Natural killer cell (primary cell): ENCODE measurements around the gene STPG1. TPM values are rescaled to one million over a fixed set of nuclear protein-coding genes. Genes with fewer than 3 reads are reported as not detected.
A peak's percentile ranks its signal among the peaks of the same experiment; 100 is the strongest.

Experiments used
- ATAC-seq, 3 donors: fragments of 150-1000 bp in 2 of 3; fragments of 200-7000 bp in 1 of 3; cut with Tn5 transposase; 1 replicate in 1 of 3; 2 replicates in 2 of 3; pipeline ENCODE4 v1.10.0; 2021; ENCODE audit warnings: mild to moderate bottlenecking in 2 of 3, moderate library complexity in 2 of 3
- DNase-seq, 2 donors: peaks; one replicate each; pipeline versions ENCODE4 v3.0.0 to v3.0.0-alpha.2; 2013 to 2021; ENCODE audit warnings: mixed read lengths in 1 of 2
- H3K27ac ChIP-seq: one replicate; pipeline ENCODE4 v1.5.1; 2013; ENCODE audit warnings: mild to moderate bottlenecking, low read length
- H3K27me3 ChIP-seq: one replicate; pipeline ENCODE4 v1.6.1; 2013; ENCODE audit warnings: low read length; ENCODE audit not compliant: control insufficient read depth, insufficient read depth
- H3K36me3 ChIP-seq: one replicate; pipeline ENCODE4 v1.6.1; 2013; ENCODE audit warnings: low read length; ENCODE audit not compliant: control insufficient read depth, insufficient read depth
- H3K4me1 ChIP-seq: one replicate; pipeline ENCODE4 v1.6.1; 2013; ENCODE audit warnings: low read length; ENCODE audit not compliant: control insufficient read depth, insufficient read depth
- H3K4me3 ChIP-seq: one replicate; pipeline ENCODE4 v1.5.1; 2013; ENCODE audit warnings: low read length
- H3K9me3 ChIP-seq: one replicate; pipeline ENCODE4 v1.6.1; 2013; ENCODE audit warnings: low read length; ENCODE audit not compliant: control insufficient read depth, insufficient read depth
- H3K27ac Mint-ChIP-seq, 2 donors: one replicate each; pipeline ENCODE4 v1.8.0; 2022; ENCODE audit warnings: mild to moderate bottlenecking in 2 of 2, mixed read lengths in 2 of 2, moderate library complexity in 1 of 2
- H3K27me3 Mint-ChIP-seq, 2 donors: one replicate each; pipeline ENCODE4 v1.8.0; 2022; ENCODE audit warnings: low read depth in 2 of 2, mixed read lengths in 2 of 2
- H3K36me3 Mint-ChIP-seq: one replicate; pipeline ENCODE4 v1.8.0; 2022; ENCODE audit warnings: mixed read lengths
- H3K4me1 Mint-ChIP-seq, 2 donors: one replicate each; pipeline ENCODE4 v1.8.0; 2022; ENCODE audit warnings: mixed read lengths in 2 of 2
- H3K4me3 Mint-ChIP-seq: one replicate; pipeline ENCODE4 v1.8.0; 2022; ENCODE audit warnings: mild to moderate bottlenecking, moderate library complexity, mixed read lengths
- H3K9me3 Mint-ChIP-seq, 2 donors: one replicate each; pipeline ENCODE4 v1.8.0; 2022; ENCODE audit warnings: mixed read lengths in 2 of 2
- CTCF ChIP-seq: fragments of 200-600 bp; IDR thresholded peaks from one replicate; pipeline ENCODE4 v1.8.0; 2022; ENCODE audit warnings: antibody characterized with exemption
- WGBS: methylation state at CpG from one replicate; pipeline ENCODE4 v1.1.7; 2013; ENCODE audit warnings: missing lambda C conversion rate; ENCODE audit not compliant: insufficient coverage; 5-methylcytosine and 5-hydroxymethylcytosine counted together
- intact Hi-C: fragments of 100-400 bp; cut with micrococcal nuclease; formaldehyde crosslinking; loops from one replicate; pipeline ENCODE4 v1.14.2; 2022
- total RNA-seq, 4 donors: library from RNA; stranded (reverse); fragments of 120-200 nt in 1 of 4; gene quantifications; one replicate each; pipeline versions ENCODE4 v1.2.3 to v1.2.4, GENCODE V29; 2013 to 2022

STPG1 gene
- total RNA-seq, 3 donors from 2014 or later (not counting 1 experiment from before 2014, with no cell fraction given) = 0.87 to 1.7 (median 1.1) TPM

DNA sequence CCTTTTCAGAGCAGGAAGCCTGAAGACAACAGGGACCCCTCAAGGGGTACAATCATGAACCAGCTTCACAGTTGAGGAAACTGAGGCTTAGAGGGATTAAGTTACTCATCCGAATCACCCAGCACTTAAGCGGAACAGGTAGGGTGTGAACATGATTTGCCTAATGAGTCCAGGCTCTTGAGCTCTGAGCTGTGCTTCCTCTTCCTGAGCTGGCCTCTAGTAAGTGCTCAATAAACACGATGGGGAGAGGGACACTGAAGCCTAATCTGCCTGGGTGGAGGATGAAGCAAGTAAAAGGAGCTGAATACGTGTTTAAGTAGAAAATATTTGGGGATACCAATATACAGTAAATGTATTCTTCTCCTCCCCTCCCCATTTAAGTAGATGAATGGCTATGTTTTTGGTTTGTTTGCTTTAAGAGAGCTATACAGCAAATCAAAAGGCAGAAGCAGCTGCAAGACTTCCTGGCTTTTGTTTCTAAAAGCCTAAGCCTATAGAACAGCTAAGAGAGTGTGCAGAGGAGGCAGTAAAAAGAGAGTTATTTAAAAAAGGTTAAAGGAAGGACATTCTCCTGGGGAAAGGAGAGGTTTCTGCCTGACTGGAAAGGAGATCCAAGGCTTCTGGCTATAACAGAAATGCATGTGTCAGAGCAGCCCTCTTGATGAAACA, 20.5 kb downstream of the STPG1 start:
- no peaks in the 10 kb centered on the region for H3K27me3 ChIP-seq
- DNase-seq = peak in 1 of 2 donors; percentile 31
- no peak for ATAC-seq
- H3K36me3 ChIP-seq = no peaks in the 10 kb centered on the region
- Mint-ChIP-seq H3K4me3 (no peak overlapping the region), H3K36me3 (no peaks in the 10 kb centered on the region), H3K27me3 (peaks cover 6 to 36% of the 10 kb centered on the region in 2 donors), H3K9me3 (no peaks in the 10 kb centered on the region), H3K27ac (no peak overlapping the region), H3K4me1 (peaks cover 6 to 8% of the 10 kb centered on the region in 2 donors)
- peaks cover 8% of the 10 kb centered on the region for H3K4me1 ChIP-seq
- no peak for TF ChIP-seq CTCF
- no peak overlapping the region for H3K27ac ChIP-seq
- no peak overlapping the region for H3K4me3 ChIP-seq
- 76% methylated on average over 3 of the region's 4 CpGs for WGBS
- intact Hi-C loops = no loop called here
- no peaks in the 10 kb centered on the region for H3K9me3 ChIP-seq

DNA sequence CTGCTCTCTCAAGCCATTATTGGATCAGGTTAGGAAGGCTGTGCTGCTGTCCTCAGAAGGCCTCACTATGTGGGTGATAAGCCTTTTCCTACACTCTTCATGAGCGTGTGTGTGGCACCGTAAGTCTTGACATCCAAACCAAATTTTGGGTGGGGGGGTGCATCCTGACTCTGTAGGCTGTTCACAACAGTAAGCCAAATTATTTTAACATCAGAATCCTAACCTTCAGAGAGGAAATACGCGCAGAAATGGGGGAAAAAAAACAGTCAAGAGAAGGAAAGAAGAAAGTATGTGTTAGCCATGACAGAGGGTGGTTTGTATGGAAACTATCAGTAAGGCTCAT, 21.0 kb downstream of the STPG1 start:
- no peak overlapping the region for H3K4me3 Mint-ChIP-seq
- ATAC-seq (no peak), DNase-seq (no peak)
- Histone ChIP-seq H3K4me3 (no peak overlapping the region), H3K9me3 (no peaks in the 10 kb centered on the region), H3K27me3 (no peaks in the 10 kb centered on the region), H3K4me1 (peaks cover 8% of the 10 kb centered on the region), H3K27ac (peak overlapping the region; percentile 74), H3K36me3 (no peaks in the 10 kb centered on the region)
- H3K27ac Mint-ChIP-seq = no peak overlapping the region
- intact Hi-C loops = no loop called here
- 89% methylated on average over 2 of the region's 4 CpGs for WGBS
- no peaks in the 10 kb centered on the region for H3K36me3 Mint-ChIP-seq
- H3K4me1 Mint-ChIP-seq = peaks cover 6 to 8% of the 10 kb centered on the region in 2 donors
- H3K27me3 Mint-ChIP-seq = peaks cover 6 to 37% of the 10 kb centered on the region in 2 donors
- no peak for TF ChIP-seq CTCF
- H3K9me3 Mint-ChIP-seq = no peaks in the 10 kb centered on the region

GRCh38 chr1:24391882-24392603, 21.5 kb downstream of the STPG1 start:
- TF ChIP-seq CTCF = no peak
- peak; percentile 41 to 66 (median 58) for ATAC-seq
- Mint-ChIP-seq H3K4me1 (peaks cover 6 to 8% of the 10 kb centered on the region in 2 donors), H3K27ac (peak overlapping the region; percentile 32 to 73), H3K9me3 (no peaks in the 10 kb centered on the region), H3K27me3 (peaks cover 6 to 37% of the 10 kb centered on the region in 2 donors), H3K4me3 (peak overlapping the region; percentile 61), H3K36me3 (no peaks in the 10 kb centered on the region)
- Histone ChIP-seq H3K9me3 (no peaks in the 10 kb centered on the region), H3K4me1 (peaks cover 8% of the 10 kb centered on the region), H3K4me3 (no peak overlapping the region), H3K27me3 (no peaks in the 10 kb centered on the region), H3K27ac (peak overlapping the region; percentile 74), H3K36me3 (no peaks in the 10 kb centered on the region)
- peak in 1 of 2 donors; percentile 81 for DNase-seq
- intact Hi-C loops = loop anchor here (1.0 kb wide), 2 partner anchors 193 to 242 kb away; no protein-coding TSS in a partner anchor
- WGBS = 60% methylated on average over 11 of the region's 11 CpGs
